Neuronal stem cell (in vitro differentiated cells): ENCODE data around the gene DIAPH2.

ENCODE experiments used
- DNase-seq: peaks from one replicate; pipeline ENCODE4 v3.0.0-alpha.2; 2013; ENCODE audit warnings: low spot score
- H2AFZ ChIP-seq: one replicate; pipeline ENCODE4 v1.6.1; 2013; ENCODE audit warnings: mild to moderate bottlenecking, low read length, inconsistent platforms
- H2AK5ac ChIP-seq: 2 replicates; pipeline ENCODE4 v1.6.1; 2013; ENCODE audit warnings: low read depth, mild to moderate bottlenecking, inconsistent platforms, low read length, moderate library complexity, mixed read lengths
- H2BK120ac ChIP-seq: 2 replicates; pipeline ENCODE4 v1.6.1; 2013; ENCODE audit warnings: low read depth, mild to moderate bottlenecking, inconsistent platforms, low read length, moderate library complexity, mixed read lengths
- H2BK12ac ChIP-seq: one replicate; pipeline ENCODE4 v1.6.1; 2013; ENCODE audit warnings: low read length, inconsistent platforms
- H2BK15ac ChIP-seq: 2 replicates; pipeline ENCODE4 v1.6.1; 2013; ENCODE audit warnings: mild to moderate bottlenecking, low read length, inconsistent platforms, mixed read lengths
- H2BK5ac ChIP-seq: one replicate; pipeline ENCODE4 v1.6.1; 2013; ENCODE audit warnings: inconsistent platforms, mild to moderate bottlenecking, low read length, moderate library complexity
- H3K14ac ChIP-seq: one replicate; pipeline ENCODE4 v1.6.1; 2013; ENCODE audit warnings: low read length, inconsistent platforms
- H3K18ac ChIP-seq: 2 replicates; pipeline ENCODE4 v1.6.1; 2013; ENCODE audit warnings: low read length, inconsistent platforms
- H3K23ac ChIP-seq: 2 replicates; pipeline ENCODE4 v1.6.1; 2013; ENCODE audit warnings: low read depth, mild to moderate bottlenecking, mixed read lengths, low read length, inconsistent platforms; ENCODE audit not compliant: poor library complexity
- H3K27ac ChIP-seq: replicated peaks from 3 replicates; pipeline ENCODE4 v1.5.1; 2013; ENCODE audit warnings: low read length, inconsistent platforms
- H3K27me3 ChIP-seq, 3 experiments: 2 replicates each; pipeline ENCODE4 v1.6.1; 2013; ENCODE audit warnings: low read length in 3 of 3, mild to moderate bottlenecking in 2 of 3, inconsistent platforms in 1 of 3, low read depth in 1 of 3, mixed read lengths in 1 of 3, moderate library complexity in 1 of 3; ENCODE audit not compliant: control insufficient read depth in 3 of 3, insufficient read depth in 3 of 3
- H3K36me3 ChIP-seq, 2 donors: replicated peaks in 1 of 2; 2 replicates each; pipeline ENCODE4 v1.6.1; 2013; ENCODE audit warnings: low read length in 2 of 2; ENCODE audit not compliant: control insufficient read depth in 2 of 2, insufficient read depth in 2 of 2
- H3K4ac ChIP-seq: 2 replicates; pipeline ENCODE4 v1.6.1; 2013; ENCODE audit warnings: inconsistent platforms, mild to moderate bottlenecking, low read length, moderate library complexity
- H3K4me1 ChIP-seq, 2 donors: 1 replicate in 1 of 2; 2 replicates in 1 of 2; pipeline ENCODE4 v1.6.1; 2013; ENCODE audit warnings: low read length in 2 of 2, low read depth in 1 of 2; ENCODE audit not compliant: control insufficient read depth in 2 of 2, insufficient read depth in 1 of 2
- H3K4me2 ChIP-seq: one replicate; pipeline ENCODE4 v1.6.1; 2013; ENCODE audit warnings: mild to moderate bottlenecking, low read length, inconsistent platforms; ENCODE audit not compliant: insufficient read depth, poor library complexity, severe bottlenecking
- H3K4me3 ChIP-seq, 2 donors: 2 replicates each; pipeline ENCODE4 v1.5.1; 2013; ENCODE audit warnings: low read length in 2 of 2, mild to moderate bottlenecking in 2 of 2, inconsistent platforms in 1 of 2, moderate library complexity in 1 of 2
- H3K79me1 ChIP-seq: one replicate; pipeline ENCODE4 v1.6.1; 2013; ENCODE audit warnings: low read depth, mild to moderate bottlenecking, inconsistent platforms, low read length, moderate library complexity
- H3K9ac ChIP-seq: one replicate; pipeline ENCODE4 v1.6.1; 2013; ENCODE audit warnings: mild to moderate bottlenecking, low read depth, low read length, inconsistent platforms; ENCODE audit not compliant: poor library complexity
- H3K9me3 ChIP-seq, 2 donors: replicated peaks in 1 of 2; 2 replicates each; pipeline versions ENCODE3 to v1.6.1; 2013; ENCODE audit warnings: low read length in 2 of 2, mild to moderate bottlenecking in 2 of 2, inconsistent platforms in 1 of 2, low read depth in 1 of 2, mixed read lengths in 1 of 2, moderate library complexity in 1 of 2; ENCODE audit not compliant: control insufficient read depth in 2 of 2, insufficient read depth in 1 of 2
- H4K8ac ChIP-seq: one replicate; pipeline ENCODE4 v1.6.1; 2013; ENCODE audit warnings: low read depth, mild to moderate bottlenecking, inconsistent platforms, low read length, moderate library complexity
- H4K91ac ChIP-seq: one replicate; pipeline ENCODE4 v1.6.1; 2013; ENCODE audit warnings: low read length, low read depth, mild to moderate bottlenecking, inconsistent platforms; ENCODE audit not compliant: poor library complexity
- WGBS, 2 donors: extraction: QIAGEN DNeasy Blood & Tissue Kit; methylation state at CpG; one replicate each; pipeline ENCODE4 v1.1.7; 2013; ENCODE audit warnings: missing lambda C conversion rate in 2 of 2, mixed read lengths in 1 of 2; ENCODE audit not compliant: insufficient read length in 2 of 2, insufficient replicate concordance in 1 of 2; ENCODE audit errors: extremely low coverage in 2 of 2; 5-methylcytosine and 5-hydroxymethylcytosine counted together

Gene DIAPH2

DNA sequence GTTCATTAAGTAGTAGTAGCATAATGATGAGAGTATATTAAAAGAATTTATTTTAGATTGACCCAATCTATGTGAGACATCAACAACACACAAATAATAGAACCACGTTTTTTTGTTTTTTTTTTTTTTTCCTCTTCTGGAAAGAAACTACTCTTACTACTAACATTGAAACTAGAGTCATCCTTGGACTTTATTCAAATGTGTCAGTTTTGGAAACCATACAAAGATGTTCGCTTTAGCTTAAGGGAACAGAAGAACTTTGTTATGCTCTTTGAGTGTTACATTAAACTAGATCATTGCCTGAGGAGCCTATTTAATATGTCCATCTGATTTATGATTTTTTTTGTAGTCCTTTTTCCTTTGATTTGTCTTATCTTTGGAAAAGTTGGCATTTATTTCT, 365.8 kb downstream of the DIAPH2 start:
- DNase-seq: no peak
- H3K4me1 ChIP-seq: no peaks in the 10 kb centered on the region
- H2BK12ac ChIP-seq: no peak overlapping the region
- no peaks in the 10 kb centered on the region for H3K36me3 ChIP-seq
- no peaks in the 10 kb centered on the region for H3K79me1 ChIP-seq
- H2BK5ac ChIP-seq: no peak overlapping the region
- no CpG with 5 or more reads among the region's 2 CpGs for WGBS, 2 donors
- H2AFZ ChIP-seq: no peak overlapping the region
- no peak overlapping the region for H3K4me3 ChIP-seq
- no peak overlapping the region for H3K14ac ChIP-seq
- H3K27ac ChIP-seq: no peak overlapping the region
- no peak overlapping the region for H2BK15ac ChIP-seq
- H4K91ac ChIP-seq: no peak overlapping the region
- H3K23ac ChIP-seq: no peak overlapping the region
- H3K4me2 ChIP-seq: no peak overlapping the region
- H3K9me3 ChIP-seq: no peaks in the 10 kb centered on the region
- no peak overlapping the region for H2AK5ac ChIP-seq
- H3K27me3 ChIP-seq: no peaks in the 10 kb centered on the region
- H4K8ac ChIP-seq: no peak overlapping the region
- H3K18ac ChIP-seq: no peak overlapping the region
- no peak overlapping the region for H2BK120ac ChIP-seq
- no peak overlapping the region for H3K9ac ChIP-seq
- H3K4ac ChIP-seq: no peak overlapping the region

DNA sequence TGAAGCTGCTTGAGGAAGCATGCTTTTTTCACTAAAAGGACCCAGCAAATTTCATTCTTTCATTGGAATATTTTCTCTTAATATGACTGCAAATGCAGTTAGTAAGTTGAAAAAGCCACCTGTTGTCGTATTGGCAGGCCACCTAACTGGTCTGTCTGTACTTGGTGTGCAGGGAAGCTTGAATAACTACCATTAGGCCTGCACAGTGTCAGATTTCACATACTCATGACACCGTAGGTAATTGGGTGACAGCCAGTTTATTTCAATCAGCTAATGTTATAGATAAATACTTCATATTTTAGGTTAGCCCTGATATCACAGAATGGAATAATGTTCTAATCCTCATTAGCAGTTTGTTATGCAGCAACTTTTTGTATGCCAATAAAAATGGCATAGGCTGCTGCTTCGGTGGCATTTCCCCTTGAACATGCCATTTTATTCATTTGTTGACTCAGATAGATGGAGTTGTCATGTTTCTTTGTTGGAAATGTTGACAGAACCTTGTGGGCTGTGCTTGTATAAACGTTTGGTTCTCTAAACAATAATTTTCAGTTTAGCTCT, 372.8 kb downstream of the DIAPH2 start:
- H3K4me3 ChIP-seq: no peak overlapping the region
- H3K4me2 ChIP-seq: no peak overlapping the region
- H2AK5ac ChIP-seq: no peak overlapping the region
- no peak overlapping the region for H3K14ac ChIP-seq
- no peak overlapping the region for H3K23ac ChIP-seq
- H3K27ac ChIP-seq: no peak overlapping the region
- H3K4me1 ChIP-seq: peaks cover 0 to 3% of the 10 kb centered on the region in 2 donors
- no peak overlapping the region for H3K18ac ChIP-seq
- no peak overlapping the region for H2BK5ac ChIP-seq
- no peak overlapping the region for H3K9ac ChIP-seq
- no peaks in the 10 kb centered on the region for H3K36me3 ChIP-seq
- no CpG with 5 or more reads among the region's 4 CpGs for WGBS, 2 donors
- DNase-seq: no peak
- no peaks in the 10 kb centered on the region for H3K27me3 ChIP-seq
- no peaks in the 10 kb centered on the region for H3K9me3 ChIP-seq
- H3K4ac ChIP-seq: no peak overlapping the region
- H4K8ac ChIP-seq: no peak overlapping the region
- no peaks in the 10 kb centered on the region for H3K79me1 ChIP-seq
- no peak overlapping the region for H2BK15ac ChIP-seq
- no peak overlapping the region for H2AFZ ChIP-seq
- no peak overlapping the region for H2BK120ac ChIP-seq
- H2BK12ac ChIP-seq: no peak overlapping the region
- no peak overlapping the region for H4K91ac ChIP-seq

DNA sequence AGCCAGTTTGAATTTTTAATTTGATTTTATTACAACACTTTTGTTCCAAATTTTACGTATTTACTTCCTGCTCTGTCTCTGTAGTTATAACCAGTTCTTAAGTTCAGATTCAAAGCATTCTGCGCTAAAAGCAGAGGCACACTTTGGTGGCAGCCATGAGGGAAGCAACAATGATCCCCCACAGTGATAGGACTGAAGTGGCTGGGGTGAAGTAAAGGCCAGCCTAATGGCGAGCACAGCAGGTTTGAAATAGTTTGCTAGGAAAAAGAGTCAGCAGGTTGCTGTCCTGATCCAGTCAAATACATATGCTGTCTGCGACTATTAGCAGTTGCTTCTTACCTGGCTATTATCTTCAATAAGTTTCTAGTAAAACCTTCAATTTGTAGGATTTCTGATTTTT, 375.4 kb downstream of the DIAPH2 start:
- H2BK5ac ChIP-seq: no peak overlapping the region
- no peaks in the 10 kb centered on the region for H3K9me3 ChIP-seq
- no peak overlapping the region for H3K4me2 ChIP-seq
- no peak overlapping the region for H3K4ac ChIP-seq
- H3K27me3 ChIP-seq: no peaks in the 10 kb centered on the region
- no peak overlapping the region for H2BK12ac ChIP-seq
- H3K9ac ChIP-seq: no peak overlapping the region
- no peak overlapping the region for H4K91ac ChIP-seq
- H3K14ac ChIP-seq: no peak overlapping the region
- no peak overlapping the region for H3K18ac ChIP-seq
- DNase-seq: peak; percentile 0
- no peak overlapping the region for H2AK5ac ChIP-seq
- WGBS, 2 donors: no CpG with 5 or more reads among the region's 4 CpGs
- H2AFZ ChIP-seq: no peak overlapping the region
- H2BK15ac ChIP-seq: no peak overlapping the region
- no peak overlapping the region for H3K23ac ChIP-seq
- no peak overlapping the region for H2BK120ac ChIP-seq
- H3K27ac ChIP-seq: no peak overlapping the region
- H4K8ac ChIP-seq: no peak overlapping the region
- H3K79me1 ChIP-seq: no peaks in the 10 kb centered on the region
- no peak overlapping the region for H3K4me3 ChIP-seq
- peaks cover 0 to 3% of the 10 kb centered on the region in 2 donors for H3K4me1 ChIP-seq
- no peaks in the 10 kb centered on the region for H3K36me3 ChIP-seq

DNA sequence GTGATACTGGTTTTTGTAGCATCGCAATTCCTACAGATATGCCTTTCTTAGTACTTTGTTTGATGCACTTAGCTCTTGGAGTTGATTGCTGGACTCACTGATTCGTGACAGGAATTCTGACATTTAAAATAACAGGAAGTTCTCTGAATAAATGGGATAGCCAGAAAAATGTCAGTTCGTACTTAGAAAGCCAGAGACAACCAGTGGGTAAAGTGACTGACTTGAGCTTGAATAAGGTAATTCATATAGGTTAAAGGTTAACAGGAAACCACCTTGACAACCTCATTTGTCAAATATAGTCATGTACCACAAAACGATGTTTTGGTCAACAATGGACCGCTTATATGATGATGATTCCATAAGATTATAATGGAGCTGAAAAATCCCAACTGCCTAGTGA, 380.4 kb downstream of the DIAPH2 start:
- H3K36me3 ChIP-seq: no peaks in the 10 kb centered on the region
- no peak overlapping the region for H3K9ac ChIP-seq
- H4K91ac ChIP-seq: no peak overlapping the region
- no peak overlapping the region for H2BK5ac ChIP-seq
- no peak overlapping the region for H3K14ac ChIP-seq
- no peak overlapping the region for H2AK5ac ChIP-seq
- H3K9me3 ChIP-seq: no peaks in the 10 kb centered on the region
- H2BK15ac ChIP-seq: no peak overlapping the region
- no CpG with 5 or more reads among the region's 5 CpGs for WGBS, 2 donors
- H3K4me1 ChIP-seq: peaks cover 0 to 2% of the 10 kb centered on the region in 2 donors
- no peak overlapping the region for H3K18ac ChIP-seq
- no peak overlapping the region for H3K23ac ChIP-seq
- no peaks in the 10 kb centered on the region for H3K27me3 ChIP-seq
- no peak overlapping the region for H2AFZ ChIP-seq
- H4K8ac ChIP-seq: no peak overlapping the region
- no peaks in the 10 kb centered on the region for H3K79me1 ChIP-seq
- DNase-seq: no peak
- no peak overlapping the region for H2BK120ac ChIP-seq
- H3K4ac ChIP-seq: no peak overlapping the region
- no peak overlapping the region for H2BK12ac ChIP-seq
- no peak overlapping the region for H3K27ac ChIP-seq
- H3K4me3 ChIP-seq: no peak overlapping the region
- H3K4me2 ChIP-seq: no peak overlapping the region
